GM21619 (cell line): ENCODE results near the gene PARVB.
A peak's percentile ranks its signal among the peaks of the same experiment; 100 is the strongest.

Source experiments
- ATAC-seq: cut with Tn5 transposase; IDR thresholded peaks from one replicate; pipeline ENCODE4 v1.9.1; 2021; ENCODE audit not compliant: unreplicated experiment

PARVB gene

DNA sequence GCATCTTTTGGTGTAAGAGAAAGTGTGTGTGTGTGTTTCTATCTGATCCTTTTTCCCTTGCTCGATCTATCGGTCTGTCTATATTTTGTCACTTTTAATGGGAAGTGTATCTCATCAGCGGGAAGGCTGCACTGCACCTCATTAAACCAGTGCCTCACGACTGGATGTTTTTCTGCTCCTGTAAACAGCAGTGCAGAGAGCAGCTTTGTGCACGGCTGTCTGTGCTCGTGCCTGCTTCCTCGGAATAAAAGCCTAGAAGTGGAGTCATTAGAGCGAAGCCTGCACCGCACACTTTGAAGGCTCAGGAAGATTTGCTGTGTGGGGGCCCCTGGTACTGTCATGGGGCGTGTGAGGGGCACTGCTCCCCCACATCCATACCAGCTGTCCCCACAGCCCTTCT is 129.6 kb downstream of the PARVB start:
- ATAC-seq = no peak

DNA sequence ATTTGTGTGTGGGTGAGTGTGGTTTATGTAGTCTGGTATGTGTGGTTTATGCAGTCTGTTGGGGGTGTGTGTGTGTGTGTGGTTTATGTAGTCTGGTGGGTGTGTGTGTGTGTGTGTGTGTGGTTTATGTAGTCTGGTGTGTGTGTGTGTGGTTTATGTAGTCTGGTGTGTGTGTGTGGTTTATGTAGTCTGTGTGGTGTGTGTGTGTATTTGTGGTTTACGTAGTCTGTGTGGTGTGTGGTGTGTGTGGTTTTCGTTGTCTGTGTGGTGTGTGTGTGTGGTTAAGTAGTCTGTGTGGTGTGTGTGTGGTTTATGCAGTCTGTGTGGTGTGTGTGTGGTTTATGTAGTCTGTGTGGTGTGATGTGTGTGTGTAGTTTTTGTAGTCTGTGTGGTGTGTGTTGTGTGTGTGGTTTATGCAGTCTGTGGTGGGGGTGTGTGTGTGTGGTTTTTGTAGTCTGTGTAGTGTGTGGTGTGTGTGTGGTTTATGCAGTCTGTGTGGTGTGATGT is 130.4 kb downstream of the PARVB start:
- no peak for ATAC-seq

GRCh38 chr22:44155115-44155514 is 131.0 kb downstream of the PARVB start:
- no peak for ATAC-seq

- ATAC-seq = no peak
Observed at GRCh38 chr22:44157916-44158618, 134.0 kb downstream of the PARVB start.

DNA sequence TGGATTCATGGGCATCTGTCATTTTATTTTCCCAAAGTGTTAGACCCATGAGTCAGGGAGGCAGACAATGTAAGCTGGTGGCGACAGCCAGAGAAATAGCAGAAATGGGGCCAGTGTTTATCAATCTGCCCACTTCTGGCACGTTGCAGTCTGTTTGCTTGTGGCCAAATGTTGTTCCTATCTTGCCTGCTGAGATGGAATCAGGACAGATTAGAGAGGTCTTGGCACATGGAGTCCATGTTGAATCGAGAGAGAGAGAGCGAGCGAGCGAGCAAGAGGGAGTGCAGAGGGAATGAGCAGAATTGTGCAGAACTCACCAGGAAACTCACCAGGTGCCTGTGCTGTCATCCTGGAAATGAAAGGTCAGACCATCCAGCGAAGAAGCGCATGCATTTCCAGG is 134.7 kb downstream of the PARVB start:
- ATAC-seq = no peak

DNA sequence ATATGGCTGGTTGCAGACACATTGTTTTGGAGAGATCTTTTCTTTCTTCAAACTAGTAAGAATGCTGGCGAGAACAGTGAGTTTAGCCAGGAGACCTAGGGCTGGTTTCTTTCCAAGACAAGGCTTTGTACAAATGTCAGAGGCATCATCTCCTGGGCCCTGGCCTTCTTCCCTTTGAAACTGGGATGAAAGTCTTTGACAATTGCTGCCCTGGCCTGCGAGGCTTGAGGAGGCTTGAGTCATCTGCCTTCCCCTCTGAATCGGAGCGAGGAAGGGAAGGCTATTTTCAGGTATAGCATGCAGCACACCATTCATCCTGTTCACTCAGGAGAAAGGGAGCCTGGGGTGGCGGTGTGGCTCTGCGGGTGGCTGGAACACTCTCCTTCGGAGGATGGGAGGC is 135.1 kb downstream of the PARVB start:
- no peak for ATAC-seq

- no peak for ATAC-seq
Observed at GRCh38 chr22:44159811-44160210, 135.7 kb downstream of the PARVB start.

- no peak for ATAC-seq
Observed at GRCh38 chr22:44160421-44160820, 136.3 kb downstream of the PARVB start.

DNA sequence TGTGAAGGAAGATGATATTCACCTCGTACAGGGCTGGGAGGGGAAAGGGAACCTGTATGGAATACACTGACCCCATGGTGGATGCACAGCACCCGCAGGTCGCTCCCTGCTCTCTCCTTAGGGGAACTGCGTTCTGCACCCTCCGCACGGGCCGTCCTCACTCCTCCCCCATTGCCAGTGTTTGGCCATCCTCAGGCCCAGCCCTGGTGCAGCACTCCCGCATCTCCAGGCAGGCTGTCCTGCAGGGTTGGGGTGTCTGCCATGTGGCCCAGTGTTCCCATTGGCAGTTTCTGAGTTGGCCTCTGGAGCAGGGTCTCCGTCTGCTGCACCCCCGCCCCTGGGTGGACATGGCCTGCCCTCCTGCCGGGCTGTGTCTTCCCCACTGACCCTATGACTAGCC is 137.6 kb downstream of the PARVB start:
- ATAC-seq = no peak

- ATAC-seq = no peak
Observed at GRCh38 chr22:44162960-44163359, 138.9 kb downstream of the PARVB start.

GRCh38 chr22:44163536-44163935 is 139.4 kb downstream of the PARVB start:
- no peak for ATAC-seq

DNA sequence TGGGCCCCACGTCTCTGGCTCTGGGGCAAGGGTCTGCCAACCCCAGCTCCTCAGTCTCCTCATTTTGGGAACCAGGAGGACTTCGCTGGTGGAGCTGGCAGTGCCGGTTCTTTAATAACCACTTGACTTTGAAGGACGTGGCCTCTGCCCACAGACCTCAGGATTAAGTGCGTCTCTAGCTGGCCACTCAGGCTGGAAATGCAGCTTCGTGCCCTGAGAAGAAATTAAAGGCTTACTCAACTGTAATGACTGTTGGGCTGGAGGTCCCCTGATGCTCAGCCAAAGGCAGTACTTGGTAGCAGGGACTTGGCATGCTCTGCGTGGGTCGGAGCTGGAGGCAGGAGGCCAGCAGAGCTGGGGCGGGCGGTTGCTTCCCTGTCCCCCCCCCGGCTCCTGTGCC is 139.9 kb downstream of the PARVB start:
- ATAC-seq = no peak

DNA sequence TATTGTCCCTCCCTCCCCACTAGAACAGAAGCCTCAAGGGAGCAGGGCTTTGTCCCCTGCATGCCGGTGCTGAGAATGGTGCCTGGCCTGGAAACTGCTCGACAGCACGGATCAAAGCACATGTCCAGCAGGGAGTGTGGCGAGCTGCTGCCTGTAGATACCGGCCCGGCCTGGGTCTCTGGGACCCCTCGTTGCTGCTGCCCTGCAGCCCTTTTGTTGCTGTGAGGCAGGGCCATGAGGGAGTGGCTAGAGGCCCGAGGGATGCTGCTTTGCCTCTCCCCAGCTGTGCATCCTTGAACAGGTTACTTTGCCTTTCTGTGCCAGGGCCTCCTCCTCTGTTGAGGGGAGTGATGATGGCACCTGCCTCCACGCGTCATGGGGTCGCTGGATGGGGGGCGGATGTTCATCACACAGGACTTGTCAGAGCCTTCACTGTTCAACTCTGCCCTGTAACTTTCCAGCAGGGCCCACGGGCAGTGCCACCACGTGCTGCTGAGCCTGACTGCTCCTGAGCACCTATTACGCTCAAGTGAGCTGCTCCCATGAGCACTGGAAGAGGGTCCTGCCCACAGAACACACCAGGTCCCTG is 141.3 kb downstream of the PARVB start:
- no peak for ATAC-seq

- ATAC-seq = no peak
Observed at GRCh38 chr22:44166498-44167276, 142.6 kb downstream of the PARVB start.

- ATAC-seq = no peak
Observed at GRCh38 chr22:44167501-44167900, 143.4 kb downstream of the PARVB start.

DNA sequence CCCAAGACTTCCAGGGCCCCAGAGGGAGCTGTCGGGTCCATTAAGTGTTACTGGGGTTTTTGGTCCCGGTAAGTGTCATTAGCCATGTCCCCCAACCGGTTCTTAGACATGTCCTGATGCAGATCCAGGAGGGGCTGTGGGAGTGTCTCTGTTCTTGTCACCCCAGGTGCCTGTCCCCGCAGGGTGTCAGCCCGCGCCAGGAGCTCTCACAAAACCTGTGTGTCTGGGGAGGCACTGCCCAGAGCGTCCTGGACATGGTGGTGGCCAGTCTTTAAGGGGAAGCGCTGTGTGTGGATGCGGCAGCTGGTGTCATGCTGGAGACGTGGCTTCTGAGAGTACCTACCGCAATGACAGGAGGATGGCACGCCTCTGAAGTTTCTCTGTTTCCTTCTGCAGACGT is 144.1 kb downstream of the PARVB start:
- no peak for ATAC-seq

DNA sequence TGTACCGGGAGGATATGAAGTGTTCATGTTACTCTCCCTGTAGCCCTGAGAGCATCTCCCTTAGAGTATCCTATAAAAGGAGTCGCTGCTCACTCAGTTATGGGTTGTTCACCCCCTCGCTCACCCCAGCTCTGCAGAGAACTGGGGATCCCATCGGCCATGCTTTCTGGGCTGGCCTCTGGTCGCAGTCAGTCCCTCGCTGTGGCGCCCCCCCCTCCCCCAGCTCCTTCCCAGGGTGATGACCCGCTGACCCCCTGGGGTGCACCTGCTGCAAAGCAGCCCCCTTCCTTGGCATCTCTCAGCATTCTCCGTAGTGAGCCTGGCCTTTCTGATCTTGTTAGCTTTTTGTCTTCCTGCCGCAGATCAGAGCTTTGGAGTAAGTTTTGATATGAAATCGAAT is 146.4 kb downstream of the PARVB start:
- no peak for ATAC-seq

- no peak for ATAC-seq
Observed at GRCh38 chr22:44171561-44171960, 147.5 kb downstream of the PARVB start.

GRCh38 chr22:44172370-44173108 is 148.4 kb downstream of the PARVB start:
- ATAC-seq = peak; percentile 61

DNA sequence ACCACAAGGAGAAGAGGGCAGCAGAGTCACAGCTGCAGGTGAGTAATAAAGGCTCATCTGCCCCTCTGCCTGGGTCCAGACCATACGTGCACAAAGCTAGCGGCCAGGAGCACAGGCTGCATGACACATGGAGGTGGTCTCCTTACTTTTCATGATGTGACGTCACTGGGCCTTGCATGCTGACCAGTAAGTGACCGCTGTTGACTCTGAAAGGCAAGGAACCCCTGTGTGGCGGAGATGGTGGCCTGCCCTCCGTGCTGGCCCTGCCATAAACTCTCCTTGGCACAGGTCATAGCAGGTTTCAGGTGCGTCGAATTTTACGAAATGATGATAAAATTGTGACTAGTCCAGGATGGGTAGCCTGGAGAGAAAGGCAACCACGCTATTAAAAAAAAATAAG is 149.1 kb downstream of the PARVB start:
- no peak for ATAC-seq

DNA sequence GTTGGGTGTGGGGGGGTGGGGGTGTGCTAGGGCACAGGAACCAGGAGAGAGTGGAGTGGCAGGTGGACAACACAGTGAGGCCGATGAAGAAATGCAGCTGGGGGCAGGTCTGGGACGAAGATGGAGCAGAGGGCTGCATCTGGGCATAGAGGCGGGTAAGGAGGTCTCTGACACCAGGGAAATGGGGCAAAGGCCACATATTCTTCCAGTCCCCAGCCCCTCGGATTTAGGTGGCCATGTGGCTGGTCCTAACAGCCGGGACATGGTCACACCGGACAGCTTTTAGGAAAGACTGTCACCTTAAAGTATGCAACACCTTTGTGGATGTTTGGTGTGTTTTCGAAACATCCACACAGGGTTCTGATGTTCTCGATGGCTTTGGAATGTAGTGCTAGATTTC is 151.6 kb downstream of the PARVB start:
- ATAC-seq = no peak
